Panc1 (cell line): ENCODE measurements around the gene RBM23. TPM values are rescaled to one million over a fixed set of nuclear protein-coding genes. Genes with fewer than 3 reads are reported as not detected.

Experiments
- ATAC-seq: fragments of 200-7000 bp; cut with Tn5 transposase; 2 replicates; pipeline ENCODE4 v1.9.1; 2020; ENCODE audit warnings: mild to moderate bottlenecking, moderate library complexity
- BruUV-seq: library from RNA; stranded (reverse); fragments of 400-500 nt; replicated peaks from 2 replicates; lab custom pipeline; 2021; lab: Mats Ljungman, UMichigan
- CTCF ChIA-PET: fragments of 300-600 bp; sonication (Branson Sonifier 250); formaldehyde crosslinking; loops from one replicate; lab custom pipeline; 2022; ENCODE audit warnings: antibody characterized with exemption; lab: Charles Lee
- POLR2A ChIA-PET: fragments of 300-600 bp; sonication (Branson Sonifier 250); formaldehyde crosslinking; loops from one replicate; lab custom pipeline; 2022; ENCODE audit warnings: antibody characterized with exemption; lab: Charles Lee
- DNase-seq: peaks from one replicate; pipeline ENCODE4 v3.0.0-alpha.2; 2010; ENCODE audit warnings: low read depth, low spot score
- H3K27ac ChIP-seq: 2 replicates; pipeline ENCODE4 v1.5.1; 2011; ENCODE audit warnings: mild to moderate bottlenecking, low read length, inconsistent platforms
- H3K27me3 ChIP-seq: fragments of 200-500 bp; sonication (Bioruptor generic); 2 replicates; pipeline ENCODE4 v1.6.0; 2014; ENCODE audit warnings: low read length, inconsistent platforms; ENCODE audit not compliant: control insufficient read depth, insufficient read depth
- H3K36me3 ChIP-seq: fragments of 200-500 bp; sonication (Bioruptor generic); 2 replicates; pipeline ENCODE4 v1.5.1; 2014; ENCODE audit warnings: inconsistent platforms, mild to moderate bottlenecking, low read length, moderate library complexity; ENCODE audit not compliant: control insufficient read depth, insufficient read depth
- H3K4me1 ChIP-seq: 2 replicates; pipeline ENCODE4 v1.5.1; 2011; ENCODE audit warnings: inconsistent platforms, mild to moderate bottlenecking, low read length, moderate library complexity; ENCODE audit not compliant: control insufficient read depth, insufficient read depth
- H3K4me3 ChIP-seq, 2 experiments: 2 replicates each; pipeline ENCODE4 v1.5.1; 2011 to 2012; ENCODE audit warnings: low read depth in 2 of 2, low read length in 2 of 2, mild to moderate bottlenecking in 2 of 2, inconsistent platforms in 1 of 2, moderate library complexity in 1 of 2
- H3K9me3 ChIP-seq: fragments of 200-500 bp; sonication (Bioruptor generic); 2 replicates; pipeline ENCODE4 v1.5.1; 2014; ENCODE audit warnings: low read depth, mild to moderate bottlenecking, inconsistent platforms, low read length, moderate library complexity; ENCODE audit not compliant: control insufficient read depth, insufficient read depth
- POLR2AphosphoS5 ChIP-seq: IDR thresholded peaks from 2 replicates; pipeline ENCODE4 v1.6.1; 2012; ENCODE audit warnings: mild to moderate bottlenecking, low read depth, low read length, moderate library complexity
- SIN3A ChIP-seq: IDR thresholded peaks from 2 replicates; pipeline ENCODE4 v1.6.1; 2012; ENCODE audit warnings: low read depth, mild to moderate bottlenecking, low read length, moderate library complexity, borderline replicate concordance; ENCODE audit not compliant: insufficient read depth
- TCF7L2 ChIP-seq: IDR thresholded peaks from 2 replicates; pipeline ENCODE4 v1.6.1; 2011; ENCODE audit warnings: mild to moderate bottlenecking, low read depth, low read length, inconsistent platforms
- in situ Hi-C: cut with HindIII; loops from 2 replicates; pipeline ENCODE4 v1.10.0; 2016; ENCODE audit warnings: low sequenced_read_pairs, low pct_unique_long_range_greater_than_20kb
- intact Hi-C: fragments of 100-400 bp; cut with micrococcal nuclease; formaldehyde crosslinking; loops from one replicate; pipeline ENCODE4 v1.10.0; 2022; ENCODE audit not compliant: unreplicated experiment
- total RNA-seq: library from RNA; stranded (reverse); gene quantifications from one replicate; pipeline ENCODE4 v1.2.1, GENCODE V29; 2021; ENCODE audit not compliant: unreplicated experiment
- TF ChIP-seq, protein P1 (sequence below), 2 experiments: IDR thresholded peaks; 2 replicates each; pipeline ENCODE4 v1.6.1; 2011 to 2012; ENCODE audit warnings: low read depth in 2 of 2, control low read depth in 1 of 2, low read length in 1 of 2, mild to moderate bottlenecking in 1 of 2, moderate library complexity in 1 of 2; ENCODE audit not compliant: insufficient read depth in 1 of 2
- TF ChIP-seq, protein P2 (sequence below): fragments of 450-650 bp; IDR thresholded peaks from 2 replicates; pipeline ENCODE4 v1.5.1; 2017; ENCODE audit warnings: mild to moderate bottlenecking

Gene RBM23
- total RNA-seq, 1 experiment from 2014 or later = 47.2 TPM

DNA sequence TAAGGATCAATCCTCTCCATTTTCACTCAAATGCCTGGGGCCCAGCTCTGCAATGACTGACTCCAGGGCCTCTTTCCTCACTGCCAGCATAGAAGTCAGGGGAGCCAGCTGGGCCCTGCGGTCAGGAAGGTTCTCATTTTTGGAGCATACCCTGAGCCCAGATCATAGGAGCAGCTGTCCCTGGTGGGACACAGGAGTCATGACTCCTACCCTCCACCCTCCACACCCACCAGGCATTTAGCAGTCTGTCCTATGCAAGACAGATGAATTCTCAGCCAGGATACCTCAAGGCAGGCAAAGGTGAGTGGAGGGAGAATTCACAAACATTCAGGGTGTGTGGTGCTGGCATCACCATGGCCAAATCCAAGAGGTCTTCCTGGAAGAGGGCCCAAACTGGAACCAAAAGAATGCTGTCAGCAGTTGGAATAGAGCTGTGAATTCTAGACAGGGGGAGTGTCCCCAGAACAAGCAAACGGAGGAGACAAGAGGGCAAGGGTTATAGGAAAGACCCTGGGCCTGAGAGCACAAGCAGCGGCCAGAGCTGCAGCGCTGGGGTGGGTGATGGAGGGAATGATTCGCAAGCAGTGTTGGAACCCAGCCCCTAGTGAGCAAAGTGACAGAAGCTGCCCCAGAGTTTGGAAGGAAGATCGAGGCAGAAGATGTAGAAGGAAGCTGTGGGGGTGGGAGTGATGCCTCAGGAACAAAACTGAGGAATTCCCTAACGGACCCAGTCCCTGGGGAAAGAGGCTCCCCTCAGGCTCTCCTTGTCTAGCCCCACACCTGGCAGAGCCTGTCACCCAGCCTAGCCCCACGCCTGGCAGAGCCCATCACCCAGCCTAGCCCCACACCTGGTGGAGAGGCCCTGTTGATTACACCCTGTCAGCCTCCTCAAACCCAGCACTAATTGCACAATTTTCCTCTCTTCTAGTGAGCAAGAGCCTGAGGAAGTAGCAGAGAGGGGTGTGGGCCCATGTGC is 40.4 kb downstream of the RBM23 start:
- Histone ChIP-seq H3K27ac (no peak overlapping the region), H3K36me3 (no peaks in the 10 kb centered on the region; the same call in 1 of the 2 replicates), H3K27me3 (no peaks in the 10 kb centered on the region), H3K4me3 (no peak overlapping the region), H3K4me1 (no peaks in the 10 kb centered on the region), H3K9me3 (no peaks in the 10 kb centered on the region)
- BruUV-seq = no TSS peak
- intact Hi-C loops = no loop called here
- no peak for DNase-seq
- no peak for ATAC-seq
- in situ Hi-C loops = no loop called here
- POLR2A ChIA-PET = no interaction called here
- TF ChIP-seq POLR2AphosphoS5 (no peak), SIN3A (no peak), TCF7L2 (no peak)
- TF ChIP-seq, protein P1, sequence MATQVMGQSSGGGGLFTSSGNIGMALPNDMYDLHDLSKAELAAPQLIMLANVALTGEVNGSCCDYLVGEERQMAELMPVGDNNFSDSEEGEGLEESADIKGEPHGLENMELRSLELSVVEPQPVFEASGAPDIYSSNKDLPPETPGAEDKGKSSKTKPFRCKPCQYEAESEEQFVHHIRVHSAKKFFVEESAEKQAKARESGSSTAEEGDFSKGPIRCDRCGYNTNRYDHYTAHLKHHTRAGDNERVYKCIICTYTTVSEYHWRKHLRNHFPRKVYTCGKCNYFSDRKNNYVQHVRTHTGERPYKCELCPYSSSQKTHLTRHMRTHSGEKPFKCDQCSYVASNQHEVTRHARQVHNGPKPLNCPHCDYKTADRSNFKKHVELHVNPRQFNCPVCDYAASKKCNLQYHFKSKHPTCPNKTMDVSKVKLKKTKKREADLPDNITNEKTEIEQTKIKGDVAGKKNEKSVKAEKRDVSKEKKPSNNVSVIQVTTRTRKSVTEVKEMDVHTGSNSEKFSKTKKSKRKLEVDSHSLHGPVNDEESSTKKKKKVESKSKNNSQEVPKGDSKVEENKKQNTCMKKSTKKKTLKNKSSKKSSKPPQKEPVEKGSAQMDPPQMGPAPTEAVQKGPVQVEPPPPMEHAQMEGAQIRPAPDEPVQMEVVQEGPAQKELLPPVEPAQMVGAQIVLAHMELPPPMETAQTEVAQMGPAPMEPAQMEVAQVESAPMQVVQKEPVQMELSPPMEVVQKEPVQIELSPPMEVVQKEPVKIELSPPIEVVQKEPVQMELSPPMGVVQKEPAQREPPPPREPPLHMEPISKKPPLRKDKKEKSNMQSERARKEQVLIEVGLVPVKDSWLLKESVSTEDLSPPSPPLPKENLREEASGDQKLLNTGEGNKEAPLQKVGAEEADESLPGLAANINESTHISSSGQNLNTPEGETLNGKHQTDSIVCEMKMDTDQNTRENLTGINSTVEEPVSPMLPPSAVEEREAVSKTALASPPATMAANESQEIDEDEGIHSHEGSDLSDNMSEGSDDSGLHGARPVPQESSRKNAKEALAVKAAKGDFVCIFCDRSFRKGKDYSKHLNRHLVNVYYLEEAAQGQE (IDR thresholded peaks at IDR 0.05; ENCODE audit: insufficient read depth in 1 of 2, low read depth in 2 of 2, low read length in 1 of 2) = no peak
- TF ChIP-seq, protein P2, sequence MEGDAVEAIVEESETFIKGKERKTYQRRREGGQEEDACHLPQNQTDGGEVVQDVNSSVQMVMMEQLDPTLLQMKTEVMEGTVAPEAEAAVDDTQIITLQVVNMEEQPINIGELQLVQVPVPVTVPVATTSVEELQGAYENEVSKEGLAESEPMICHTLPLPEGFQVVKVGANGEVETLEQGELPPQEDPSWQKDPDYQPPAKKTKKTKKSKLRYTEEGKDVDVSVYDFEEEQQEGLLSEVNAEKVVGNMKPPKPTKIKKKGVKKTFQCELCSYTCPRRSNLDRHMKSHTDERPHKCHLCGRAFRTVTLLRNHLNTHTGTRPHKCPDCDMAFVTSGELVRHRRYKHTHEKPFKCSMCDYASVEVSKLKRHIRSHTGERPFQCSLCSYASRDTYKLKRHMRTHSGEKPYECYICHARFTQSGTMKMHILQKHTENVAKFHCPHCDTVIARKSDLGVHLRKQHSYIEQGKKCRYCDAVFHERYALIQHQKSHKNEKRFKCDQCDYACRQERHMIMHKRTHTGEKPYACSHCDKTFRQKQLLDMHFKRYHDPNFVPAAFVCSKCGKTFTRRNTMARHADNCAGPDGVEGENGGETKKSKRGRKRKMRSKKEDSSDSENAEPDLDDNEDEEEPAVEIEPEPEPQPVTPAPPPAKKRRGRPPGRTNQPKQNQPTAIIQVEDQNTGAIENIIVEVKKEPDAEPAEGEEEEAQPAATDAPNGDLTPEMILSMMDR = no peak
- CTCF ChIA-PET = no interaction called here

DNA sequence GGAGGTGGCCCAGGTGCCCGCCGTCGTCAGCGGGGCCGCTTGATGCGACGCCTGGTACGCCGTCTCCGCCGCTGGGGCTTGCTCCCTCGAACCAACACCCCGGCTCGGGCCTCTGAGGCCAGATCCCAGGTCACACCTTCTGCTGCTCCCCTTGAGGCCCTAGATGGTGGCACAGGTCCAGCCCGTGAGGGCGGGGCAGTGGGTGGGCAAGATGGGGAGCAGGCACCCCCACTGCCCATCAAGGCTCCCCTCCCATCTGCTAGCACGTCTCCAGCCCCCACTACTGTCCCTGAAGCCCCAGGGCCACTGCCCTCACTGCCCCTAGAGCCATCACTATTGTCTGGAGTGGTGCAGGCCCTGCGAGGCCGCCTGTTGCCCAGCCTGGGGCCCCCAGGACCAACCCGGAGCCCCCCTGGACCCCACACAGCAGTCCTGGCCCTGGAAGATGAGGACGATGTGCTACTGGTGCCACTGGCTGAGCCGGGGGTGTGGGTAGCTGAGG is 41.9 kb downstream of the RBM23 start:
- intact Hi-C loops (no loop called here), in situ Hi-C loops (no loop called here)
- H3K27me3 ChIP-seq = no peaks in the 10 kb centered on the region
- TF ChIP-seq POLR2AphosphoS5 = no peak
- TF ChIP-seq, protein P2 = no peak
- ATAC-seq = no peak
- no peak for DNase-seq
- BruUV-seq = no TSS peak
- CTCF ChIA-PET = no interaction called here
- no peak overlapping the region for H3K27ac ChIP-seq
- no peaks in the 10 kb centered on the region; the same call in none of the 2 replicates for H3K36me3 ChIP-seq
- no peaks in the 10 kb centered on the region for H3K9me3 ChIP-seq
- no peaks in the 10 kb centered on the region for H3K4me1 ChIP-seq
- POLR2A ChIA-PET = no interaction called here
- no peak overlapping the region for H3K4me3 ChIP-seq
